Measurements from ENCODE around the gene MKI67.

DNA sequence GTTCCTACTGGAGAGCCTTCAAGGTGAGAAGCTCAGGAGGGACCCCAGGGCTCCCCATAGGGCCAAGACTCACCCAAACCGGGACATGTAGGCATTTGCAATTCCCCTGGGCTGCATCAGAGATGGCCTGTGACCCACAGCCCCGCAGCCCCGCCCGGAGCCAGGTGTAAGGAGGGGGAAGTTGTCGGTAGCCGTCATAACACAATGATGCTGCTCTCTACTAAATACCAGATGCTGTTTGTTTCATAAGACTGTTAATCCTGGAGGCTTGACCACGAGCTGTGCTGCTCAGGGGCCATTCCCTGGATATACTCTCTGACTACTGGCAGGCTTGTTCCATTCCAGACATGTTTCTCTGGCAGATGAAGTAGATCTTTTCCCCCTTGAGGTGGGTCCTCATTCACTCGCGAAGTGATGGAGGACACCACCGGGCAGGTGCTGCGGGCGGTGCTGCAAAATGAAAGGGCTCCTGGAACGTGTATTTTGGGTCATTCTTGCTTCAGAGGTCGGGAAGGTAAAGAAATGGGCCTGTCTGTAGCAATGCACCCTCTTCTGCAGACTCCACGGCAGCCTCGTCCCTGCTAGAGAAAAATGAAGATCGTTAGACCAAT is 61.1 kb downstream of the MKI67 start:
- no peak for TF ChIP-seq YY1 (IDR thresholded peaks at IDR 0.05; ENCODE audit: insufficient read depth, insufficient read length)
- TF ChIP-seq ZNF274 (IDR thresholded peaks at IDR 0.05; ENCODE audit: low read depth, low read length), result no peak
